HepG2 (cell line): ENCODE data around the gene RPS28. TPM values are rescaled to one million over a fixed set of nuclear protein-coding genes. Genes with fewer than 3 reads are reported as not detected.

Source experiments
- ATAC-seq: fragments of 200-7000 bp; cut with Tn5 transposase; 3 replicates; pipeline ENCODE4 v1.9.1; 2020; ENCODE audit warnings: mild to moderate bottlenecking, moderate library complexity
- BruUV-seq: library from RNA; stranded (reverse); fragments of 400-500 nt; replicated peaks from 2 replicates; lab custom pipeline; 2021; lab: Mats Ljungman, UMichigan
- CTCF ChIA-PET: fragments of 300-600 bp; formaldehyde crosslinking; extraction: SDS; loops from one replicate; lab custom pipeline; 2021; ENCODE audit warnings: low total read pairs, inconsistent platforms, low intra/inter-chr PET ratio; lab: Yijun Ruan, JAX
- POLR2A ChIA-PET: fragments of 350-600 bp; sonication (Branson Sonifier 250); formaldehyde crosslinking; loops from one replicate; lab custom pipeline; 2020; ENCODE audit warnings: antibody characterized with exemption, inconsistent platforms; lab: Yijun Ruan, JAX
- DNase-seq: peaks from one replicate; pipeline ENCODE4 v3.0.0-alpha.2; 2015; ENCODE audit warnings: low spot score
- FAIRE-seq: peaks from 3 replicates; lab custom pipeline; 2011; peaks lifted over from hg19 to GRCh38; lab: Jason Lieb, UNC
- H2AFZ ChIP-seq: one replicate; pipeline ENCODE4 v1.6.1; 2011; ENCODE audit warnings: low read length, inconsistent platforms
- H3K27ac ChIP-seq: fragments of 300-600 bp; 3 replicates; pipeline ENCODE4 v1.8.0; 2011; ENCODE audit warnings: mixed run types, mild to moderate bottlenecking, mixed read lengths, low read length, inconsistent platforms; ENCODE audit not compliant: insufficient read depth; ENCODE audit errors: extremely low read length
- H3K27me3 ChIP-seq, 2 experiments: fragments of 200-600 bp in 1 of 2; 2 replicates in 1 of 2; 3 replicates in 1 of 2; pipeline versions ENCODE4 v1.6.0 to v1.8.0; 2011; ENCODE audit warnings: low read length in 2 of 2, mild to moderate bottlenecking in 2 of 2, moderate library complexity in 2 of 2, inconsistent platforms in 1 of 2; ENCODE audit not compliant: insufficient read depth in 2 of 2, control insufficient read depth in 1 of 2
- H3K36me3 ChIP-seq, 2 experiments: fragments of 200-600 bp in 1 of 2; replicated peaks in 1 of 2; 2 replicates in 1 of 2; 3 replicates in 1 of 2; pipeline versions ENCODE4 v1.5.1 to v1.8.0; 2011; ENCODE audit warnings: low read length in 2 of 2, inconsistent platforms in 1 of 2; ENCODE audit not compliant: insufficient read depth in 2 of 2, control insufficient read depth in 1 of 2
- H3K4me1 ChIP-seq: 2 replicates; pipeline ENCODE4 v1.5.1; 2012; ENCODE audit warnings: low read length, inconsistent platforms; ENCODE audit not compliant: insufficient read depth
- H3K4me2 ChIP-seq: 2 replicates; pipeline ENCODE4 v1.6.0; 2011; ENCODE audit warnings: low read depth, low read length, inconsistent platforms
- H3K4me3 ChIP-seq, 3 experiments: fragments of 200-600 bp in 1 of 3; sonication (generic), shearing (Covaris generic) in 1 of 3; replicated peaks in 1 of 3; 2 replicates each; pipeline ENCODE4 v1.5.1; 2011 to 2016; ENCODE audit warnings: low read length in 3 of 3, inconsistent platforms in 2 of 3, low read depth in 2 of 3, mild to moderate bottlenecking in 2 of 3, control low read depth in 1 of 3, mixed read lengths in 1 of 3; ENCODE audit not compliant: insufficient read depth in 1 of 3
- H3K79me2 ChIP-seq: one replicate; pipeline ENCODE4 v1.6.1; 2011; ENCODE audit warnings: low read length, inconsistent platforms; ENCODE audit not compliant: insufficient read depth
- H3K9ac ChIP-seq: 2 replicates; pipeline ENCODE4 v1.6.0; 2011; ENCODE audit warnings: mild to moderate bottlenecking, low read depth, low read length, inconsistent platforms; ENCODE audit not compliant: insufficient read depth
- H3K9me3 ChIP-seq: 2 replicates; pipeline ENCODE4 v1.5.1; 2012; ENCODE audit warnings: mild to moderate bottlenecking, low read length
- H4K20me1 ChIP-seq: 2 replicates; pipeline ENCODE4 v1.6.0; 2011; ENCODE audit warnings: inconsistent platforms, mild to moderate bottlenecking, low read length, moderate library complexity; ENCODE audit not compliant: insufficient read depth
- AGO1 ChIP-seq: fragments of 200-400 bp; formaldehyde crosslinking; IDR thresholded peaks from 2 replicates; pipeline ENCODE4 v1.6.1; 2017; ENCODE audit warnings: mild to moderate bottlenecking, low read depth, low read length, moderate library complexity; ENCODE audit not compliant: poor library complexity, severe bottlenecking
- AGO2 ChIP-seq: fragments of 200-400 bp; formaldehyde crosslinking; optimal IDR thresholded peaks from 2 replicates; pipeline ENCODE3; 2017; ENCODE audit warnings: mild to moderate bottlenecking, low read depth, low read length, moderate library complexity
- FIP1L1 ChIP-seq: fragments of 200-400 bp; formaldehyde crosslinking; IDR thresholded peaks from 2 replicates; pipeline ENCODE4 v1.6.1; 2018; ENCODE audit warnings: low read depth, mild to moderate bottlenecking, low read length, moderate library complexity, borderline replicate concordance; ENCODE audit not compliant: insufficient read depth
- KDM2A ChIP-seq: sonication (generic); formaldehyde crosslinking; IDR thresholded peaks from 2 replicates; pipeline ENCODE4 v1.4.0; 2020; ENCODE audit warnings: low read depth, missing genetic modification reagents, borderline replicate concordance
- NFYB ChIP-seq: sonication (generic); formaldehyde crosslinking; IDR thresholded peaks from 2 replicates; pipeline ENCODE4 v1.4.0; 2020; ENCODE audit warnings: missing genetic modification reagents
- POLR2AphosphoS2 ChIP-seq: IDR thresholded peaks from 2 replicates; pipeline ENCODE4 v1.6.1; 2011; ENCODE audit warnings: low read depth, low read length, improper control_type of control experiment
- PRPF4 ChIP-seq: fragments of 200-400 bp; formaldehyde crosslinking; IDR thresholded peaks from 2 replicates; pipeline ENCODE4 v1.6.1; 2016; ENCODE audit warnings: low read length, low read depth; ENCODE audit not compliant: poor library complexity, severe bottlenecking
- RBFOX2 ChIP-seq: fragments of 200-400 bp; formaldehyde crosslinking; IDR thresholded peaks from 2 replicates; pipeline ENCODE4 v1.6.1; 2017; ENCODE audit warnings: low read depth, mild to moderate bottlenecking, low read length
- SOX5 ChIP-seq: IDR thresholded peaks from 2 replicates; pipeline ENCODE4 v1.6.1; 2016; ENCODE audit warnings: borderline replicate concordance
- STAG1 ChIP-seq: sonication (generic); formaldehyde crosslinking; IDR thresholded peaks from 2 replicates; pipeline ENCODE4 v1.4.0; 2020; ENCODE audit warnings: missing genetic modification reagents
- TCF12 ChIP-seq, 2 experiments: fragments of 450-650 bp in 1 of 2; sonication (generic) in 1 of 2; formaldehyde crosslinking in 1 of 2; IDR thresholded peaks; 2 replicates each; pipeline versions ENCODE4 v1.6.1 to v1.8.0; 2017 to 2022; ENCODE audit warnings: antibody characterized with exemption in 1 of 2, mild to moderate bottlenecking in 1 of 2, missing genetic modification reagents in 1 of 2, moderate library complexity in 1 of 2
- TEAD3 ChIP-seq: optimal IDR thresholded peaks from 2 replicates; pipeline ENCODE3; 2016; ENCODE audit warnings: borderline replicate concordance
- THYN1 ChIP-seq: sonication (generic); formaldehyde crosslinking; IDR thresholded peaks from 2 replicates; pipeline ENCODE4 v1.8.1; 2023; ENCODE audit warnings: low read depth, mild to moderate bottlenecking, moderate library complexity, missing genetic modification reagents, borderline replicate concordance
- ZMYM3 ChIP-seq: sonication (generic); formaldehyde crosslinking; IDR thresholded peaks from 2 replicates; pipeline ENCODE4 v1.5.1; 2020; ENCODE audit warnings: mild to moderate bottlenecking, missing genetic modification reagents
- ZNF3 ChIP-seq: IDR thresholded peaks from 2 replicates; pipeline ENCODE4 v1.7.0; 2017; ENCODE audit warnings: inconsistent platforms
- WGBS: methylation state at CpG from one replicate; pipeline ENCODE4 v1.1.6; 2017; ENCODE audit warnings: low lambda C conversion rate; 5-methylcytosine and 5-hydroxymethylcytosine counted together
- in situ Hi-C: cut with HindIII; loops from 2 replicates; pipeline ENCODE4 v1.10.0; 2017; ENCODE audit warnings: low pct_unique_long_range_greater_than_20kb; ENCODE audit not compliant: extremely low pct_ligation_motif_present
- intact Hi-C: fragments of 100-400 bp; cut with micrococcal nuclease; formaldehyde crosslinking; loops from one replicate; pipeline ENCODE4 v1.10.0; 2022; ENCODE audit not compliant: unreplicated experiment
- polyA plus RNA-seq, 8 experiments: library from polyadenylated mRNA; depleted of rRNA in 3 of 8; stranded (reverse) in 7 of 8; unstranded in 1 of 8; fragments of >200 nt; fragmentation: Illumina TruSeq in 4 of 8; extraction: Trizol in 4 of 8; gene quantifications; 2 replicates each; pipeline versions ENCODE4 v1.2.1 to v1.2.3, GENCODE V29; 2011 to 2016; ENCODE audit warnings: low read depth in 4 of 8, missing spikeins in 1 of 8, mixed read lengths in 1 of 8; ENCODE audit not compliant: insufficient read depth in 1 of 8
- total RNA-seq, 5 experiments: library from RNA; depleted of rRNA; stranded (reverse); fragments of >200 nt; fragmentation: Illumina TruSeq; extraction: Trizol; gene quantifications; 2 replicates each; pipeline ENCODE4 v1.2.3, GENCODE V29; 2016; ENCODE audit warnings: low read depth in 1 of 5

Gene RPS28
- total and polyA plus RNA-seq, 2 of the 13 experiments (the other 11 are each of a cell fraction or from before 2014, with no cell fraction given), result 281 to 545 TPM

DNA sequence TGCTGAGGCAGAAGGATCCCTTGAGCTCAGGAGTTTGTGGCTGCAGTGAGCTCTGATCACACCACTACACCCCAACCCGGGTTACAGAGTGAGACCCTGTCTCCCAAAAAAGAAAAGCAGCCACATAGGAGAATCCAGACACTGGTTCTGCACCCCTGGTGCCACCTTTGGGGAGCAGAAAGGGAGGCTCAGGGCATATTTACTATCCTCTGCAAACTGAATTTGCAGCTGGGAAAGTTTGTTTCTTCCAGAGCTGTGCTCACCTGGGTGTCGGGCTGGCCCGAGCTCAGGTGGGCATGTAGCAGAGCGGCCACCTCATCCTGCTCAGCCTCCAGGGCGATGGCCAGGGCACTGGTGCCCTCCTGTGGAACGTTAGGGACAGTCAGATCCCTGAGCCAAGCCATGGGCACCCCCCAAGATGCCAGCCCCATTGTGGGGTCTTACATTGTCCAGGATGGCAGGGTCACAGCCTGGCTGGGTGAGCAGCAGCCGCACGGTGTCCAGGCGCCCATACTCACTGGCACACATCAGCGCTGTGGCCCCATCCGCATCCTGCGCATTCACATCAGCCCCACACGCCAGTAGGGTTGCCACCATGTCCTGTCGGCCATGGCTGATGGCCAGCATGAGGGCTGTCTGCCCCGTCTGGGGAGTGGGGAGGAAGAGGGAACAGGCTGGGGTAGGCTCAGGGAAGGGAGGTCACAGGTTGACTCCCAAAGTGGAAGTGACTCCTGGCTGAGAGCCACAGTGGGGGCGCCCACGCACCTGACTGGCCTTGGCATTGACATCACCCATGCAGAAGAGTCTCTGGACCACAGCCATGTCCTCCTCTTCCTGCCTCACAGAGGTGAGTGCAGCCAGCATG is 3.1 kb downstream of the RPS28 start (continued):
- TF ChIP-seq AGO2, result peak; percentile 100
- TF ChIP-seq TCF12 (IDR thresholded peaks at IDR 0.05), result no peak
- no peak for TF ChIP-seq TCF12 (CRISPR knock-in tag; IDR thresholded peaks at IDR 0.05)
- TF ChIP-seq RBFOX2, result peak; percentile 63; the same call in 1 of the 2 replicates
- TF ChIP-seq KDM2A (CRISPR knock-in tag), result peak; percentile 68; the same call in 1 of the 2 replicates
- no peak for TF ChIP-seq PRPF4
- 0 out of 2 replicates have a peak, but pooled peaks have one; percentile 11 for TF ChIP-seq POLR2AphosphoS2
- no peak for TF ChIP-seq NFYB (CRISPR knock-in tag)
- peak; percentile 96 for TF ChIP-seq AGO1
- TF ChIP-seq STAG1, result peak; percentile 15; the same call in 1 of the 2 replicates

DNA sequence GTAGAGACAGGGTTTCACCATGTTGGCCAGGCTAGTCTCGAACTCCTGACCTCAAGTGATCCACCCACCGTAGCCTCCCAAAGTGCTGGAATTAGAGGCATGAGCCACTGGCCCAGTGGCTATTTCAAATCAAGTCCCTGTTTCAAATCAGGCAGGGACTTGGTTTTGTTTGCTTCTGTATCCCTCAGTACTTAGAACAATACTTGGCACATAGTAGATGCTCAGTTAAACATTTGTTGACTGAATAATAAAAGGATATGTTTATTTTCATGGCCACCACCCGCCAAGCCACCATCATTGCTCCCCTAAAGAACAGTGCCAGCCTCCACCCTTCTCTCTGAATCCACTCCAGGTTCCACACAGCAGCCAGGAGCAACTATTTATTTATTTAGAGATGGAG is 4.2 kb downstream of the RPS28 start:
- POLR2A ChIA-PET, result interaction anchor here (2.8 kb wide), 1 partner anchor 9 kb away, joined by 16 read pairs; no protein-coding TSS in a partner anchor

More for the DNA sequence above, 4.2 kb downstream of the RPS28 start:
- Histone ChIP-seq H3K4me3 (no peak overlapping the region), H4K20me1 (peaks cover 19% of the 10 kb centered on the region), H3K79me2 (peaks cover 25% of the 10 kb centered on the region), H2AFZ (no peak overlapping the region), H3K4me2 (no peak overlapping the region)
- no peak for FAIRE-seq
- 90% methylated on average over 3 of the region's 3 CpGs for WGBS
- in situ Hi-C loops, result no loop called here
- TF ChIP-seq POLR2AphosphoS2, result no peak
- 0 out of 2 replicates have a peak, but pooled peaks have one; percentile 35 for TF ChIP-seq ZMYM3 (CRISPR knock-in tag)
- TF ChIP-seq TEAD3, result no peak
- TF ChIP-seq THYN1 (CRISPR knock-in tag), result no peak
- TF ChIP-seq FIP1L1, result no peak
- peak; percentile 98 for TF ChIP-seq ZNF3 (CRISPR knock-in tag)
- TF ChIP-seq SOX5 (CRISPR knock-in tag), result no peak
- TF ChIP-seq, all 625 proteins: peak for 2
- CTCF ChIA-PET, result no interaction called here
- Histone ChIP-seq H3K27me3 (peaks cover 2 to 24% of the 10 kb centered on the region in 2 experiments; a peak in 3 of 5 replicates), H3K4me1 (peaks cover 25% of the 10 kb centered on the region), H3K9me3 (no peaks in the 10 kb centered on the region), H3K36me3 (peaks cover 0 to 17% of the 10 kb centered on the region in 2 experiments; a peak in 3 of 5 replicates), H3K27ac (no peak overlapping the region), H3K9ac (no peak overlapping the region)
- intact Hi-C loops, result no loop called here
- ATAC-seq (no peak), DNase-seq (no peak)
- no TSS peak for BruUV-seq
